H1 (cell line): ENCODE data around the gene LRRC17. TPM values are rescaled to one million over a fixed set of nuclear protein-coding genes. Genes with fewer than 3 reads are reported as not detected.

Experiments used
- CTCF ChIA-PET: fragments of 300-600 bp; sonication (Branson Sonifier 250); formaldehyde crosslinking; loops from one replicate; lab custom pipeline; 2021; ENCODE audit not compliant: partially characterized antibody; lab: Charles Lee
- POLR2A ChIA-PET: fragments of 300-600 bp; sonication (Branson Sonifier 250); formaldehyde crosslinking; loops from one replicate; lab custom pipeline; 2021; ENCODE audit warnings: inconsistent platforms; ENCODE audit not compliant: partially characterized antibody; lab: Charles Lee
- DNase-seq, 2 experiments: peaks; one replicate each; pipeline versions ENCODE4 v3.0.0 to v3.0.0-alpha.2; 2010 to 2022; ENCODE audit warnings: low spot score in 2 of 2, low read depth in 1 of 2, mixed read lengths in 1 of 2
- FAIRE-seq: peaks from 2 replicates; lab custom pipeline; 2011; peaks lifted over from hg19 to GRCh38; lab: Jason Lieb, UNC
- H2AFZ ChIP-seq: 2 replicates; pipeline ENCODE4 v1.8.1; 2012; ENCODE audit warnings: low read length, inconsistent platforms
- H2AK5ac ChIP-seq: 2 replicates; pipeline ENCODE4 v1.6.1; 2013; ENCODE audit warnings: low read depth, low read length
- H2BK120ac ChIP-seq: replicated peaks from 2 replicates; pipeline ENCODE3; 2013; ENCODE audit warnings: low read depth, low read length, inconsistent platforms
- H2BK12ac ChIP-seq: 2 replicates; pipeline ENCODE4 v1.6.1; 2013; ENCODE audit warnings: low read depth, low read length
- H2BK15ac ChIP-seq: 2 replicates; pipeline ENCODE4 v1.6.1; 2013; ENCODE audit warnings: low read length
- H2BK20ac ChIP-seq: 2 replicates; pipeline ENCODE4 v1.6.1; 2013; ENCODE audit warnings: low read length
- H2BK5ac ChIP-seq: 2 replicates; pipeline ENCODE4 v1.6.1; 2013; ENCODE audit warnings: low read depth, low read length
- H3K14ac ChIP-seq: 2 replicates; pipeline ENCODE4 v1.6.1; 2013; ENCODE audit warnings: inconsistent platforms; ENCODE audit not compliant: insufficient read length
- H3K18ac ChIP-seq: 2 replicates; pipeline ENCODE4 v1.6.1; 2013; ENCODE audit warnings: low read length; ENCODE audit errors: extremely low read depth
- H3K23ac ChIP-seq: 2 replicates; pipeline ENCODE4 v1.6.1; 2013; ENCODE audit warnings: inconsistent platforms; ENCODE audit not compliant: insufficient read length
- H3K23me2 ChIP-seq: 2 replicates; pipeline ENCODE4 v1.6.1; 2013; ENCODE audit warnings: low read depth, low read length
- H3K27ac ChIP-seq: 2 replicates; pipeline ENCODE4 v1.6.1; 2011; ENCODE audit warnings: low read depth, low read length, inconsistent platforms
- H3K27me3 ChIP-seq, 4 experiments: replicated peaks in 1 of 4; 1 replicate in 1 of 4; 2 replicates in 3 of 4; pipeline versions ENCODE4 v1.6.1 to v1.8.1; 2011 to 2013; ENCODE audit warnings: low read length in 3 of 4, mild to moderate bottlenecking in 3 of 4, inconsistent platforms in 2 of 4, mixed read lengths in 2 of 4, moderate library complexity in 1 of 4; ENCODE audit not compliant: control insufficient read depth in 3 of 4, insufficient read depth in 3 of 4; ENCODE audit errors: extremely low read depth in 1 of 4
- H3K36me3 ChIP-seq, 4 experiments: 2 replicates each; pipeline versions ENCODE4 v1.6.1 to v1.8.1; 2011 to 2013; ENCODE audit warnings: mild to moderate bottlenecking in 4 of 4, low read length in 3 of 4, moderate library complexity in 2 of 4, control low read depth in 1 of 4, inconsistent platforms in 1 of 4; ENCODE audit not compliant: insufficient read depth in 4 of 4, control insufficient read depth in 2 of 4
- H3K4ac ChIP-seq: replicated peaks from 2 replicates; pipeline ENCODE3; 2013; ENCODE audit warnings: low read length, low read depth, mixed read lengths, inconsistent platforms; ENCODE audit not compliant: insufficient read length
- H3K4me1 ChIP-seq, 4 experiments: replicated peaks in 1 of 4; 1 replicate in 1 of 4; 2 replicates in 3 of 4; pipeline versions ENCODE4 v1.6.1 to v1.8.1; 2011 to 2013; ENCODE audit warnings: low read length in 3 of 4, inconsistent platforms in 2 of 4, mixed read lengths in 1 of 4; ENCODE audit not compliant: insufficient read depth in 4 of 4, control insufficient read depth in 3 of 4
- H3K4me2 ChIP-seq, 2 experiments: 2 replicates each; pipeline versions ENCODE4 v1.6.1 to v1.8.1; 2011 to 2013; ENCODE audit warnings: low read depth in 2 of 2, low read length in 2 of 2, control low read depth in 1 of 2, inconsistent platforms in 1 of 2, mild to moderate bottlenecking in 1 of 2; ENCODE audit not compliant: insufficient read depth in 1 of 2
- H3K4me3 ChIP-seq, 4 experiments: fragments of 200-600, 300-600 bp in 1 of 4; sonication (generic), shearing (Covaris generic), sonication (Bioruptor Twin) in 1 of 4; 2 replicates each; pipeline versions ENCODE4 v1.5.1 to v1.8.1; 2011 to 2016; ENCODE audit warnings: low read length in 4 of 4, low read depth in 3 of 4, control low read depth in 2 of 4, inconsistent platforms in 2 of 4, mild to moderate bottlenecking in 2 of 4, mixed read lengths in 1 of 4, moderate library complexity in 1 of 4; ENCODE audit not compliant: insufficient read depth in 2 of 4; ENCODE audit errors: extremely low read depth in 1 of 4
- H3K56ac ChIP-seq: replicated peaks from 2 replicates; pipeline ENCODE3; 2013; ENCODE audit warnings: low read depth, mild to moderate bottlenecking, mixed read lengths, low read length, inconsistent platforms; ENCODE audit not compliant: insufficient read length
- H3K79me1 ChIP-seq: 2 replicates; pipeline ENCODE4 v1.6.1; 2013; ENCODE audit warnings: low read depth, low read length, control low read depth
- H3K79me2 ChIP-seq, 2 experiments: 2 replicates each; pipeline versions ENCODE4 v1.6.1 to v1.8.1; 2012 to 2013; ENCODE audit warnings: low read length in 2 of 2, mild to moderate bottlenecking in 2 of 2, inconsistent platforms in 1 of 2; ENCODE audit not compliant: insufficient read depth in 2 of 2, control insufficient read depth in 1 of 2
- H3K9ac ChIP-seq, 4 experiments: replicated peaks in 1 of 4; 1 replicate in 1 of 4; 2 replicates in 3 of 4; pipeline versions ENCODE4 v1.6.1 to v1.8.1; 2011 to 2013; ENCODE audit warnings: low read depth in 3 of 4, low read length in 3 of 4, control low read depth in 2 of 4, mild to moderate bottlenecking in 2 of 4, moderate library complexity in 2 of 4, inconsistent platforms in 1 of 4; ENCODE audit errors: extremely low read depth in 1 of 4
- H3K9me3 ChIP-seq, 2 experiments: 2 replicates each; pipeline versions ENCODE4 v1.6.1 to v1.8.1; 2012 to 2013; ENCODE audit warnings: mild to moderate bottlenecking in 2 of 2, moderate library complexity in 2 of 2, control low read depth in 1 of 2, inconsistent platforms in 1 of 2, low read depth in 1 of 2, low read length in 1 of 2, mixed read lengths in 1 of 2; ENCODE audit not compliant: insufficient read depth in 2 of 2
- H4K20me1 ChIP-seq, 2 experiments: replicated peaks in 1 of 2; 2 replicates each; pipeline versions ENCODE3 to v1.8.1; 2011 to 2013; ENCODE audit warnings: inconsistent platforms in 2 of 2, low read length in 2 of 2, mild to moderate bottlenecking in 1 of 2; ENCODE audit not compliant: insufficient read depth in 2 of 2, control insufficient read depth in 1 of 2
- H4K5ac ChIP-seq: 2 replicates; pipeline ENCODE4 v1.6.1; 2013; ENCODE audit warnings: low read length, low read depth, mixed read lengths, inconsistent platforms; ENCODE audit not compliant: insufficient read length
- H4K8ac ChIP-seq: 2 replicates; pipeline ENCODE4 v1.8.0; 2013; ENCODE audit warnings: mild to moderate bottlenecking, moderate library complexity, low read length, inconsistent platforms; ENCODE audit not compliant: insufficient read depth; ENCODE audit errors: extremely low read depth
- H4K91ac ChIP-seq: replicated peaks from 2 replicates; pipeline ENCODE3; 2013; ENCODE audit warnings: low read length, mixed read lengths, inconsistent platforms; ENCODE audit not compliant: insufficient read length
- ATF3 ChIP-seq: IDR thresholded peaks from 2 replicates; pipeline ENCODE4 v1.6.1; 2011; ENCODE audit warnings: low read depth, mild to moderate bottlenecking, low read length; ENCODE audit not compliant: insufficient read depth
- EP300 ChIP-seq, 2 experiments: IDR thresholded peaks; 1 replicate in 1 of 2; 2 replicates in 1 of 2; pipeline ENCODE4 v1.6.1; 2011 to 2012; ENCODE audit warnings: low read depth in 2 of 2, low read length in 2 of 2, mild to moderate bottlenecking in 2 of 2, borderline replicate concordance in 1 of 2, inconsistent platforms in 1 of 2, moderate library complexity in 1 of 2
- NANOG ChIP-seq: IDR thresholded peaks from 2 replicates; pipeline ENCODE4 v1.6.1; 2011; ENCODE audit warnings: low read length, low read depth, mild to moderate bottlenecking, inconsistent platforms; ENCODE audit not compliant: insufficient read depth, poor library complexity, severe bottlenecking
- NRF1 ChIP-seq: IDR thresholded peaks from 2 replicates; pipeline ENCODE4 v1.6.1; 2011; ENCODE audit warnings: mild to moderate bottlenecking, low read depth, low read length, improper control_type of control experiment
- POLR2A ChIP-seq, 2 experiments: IDR thresholded peaks; 1 replicate in 1 of 2; 2 replicates in 1 of 2; pipeline ENCODE4 v1.6.1; 2011; ENCODE audit warnings: low read depth in 2 of 2, low read length in 2 of 2, mild to moderate bottlenecking in 2 of 2; ENCODE audit errors: control extremely low read depth in 1 of 2
- RAD21 ChIP-seq, 2 experiments: IDR thresholded peaks in 1 of 2; conservative IDR thresholded peaks in 1 of 2; 2 replicates each; pipeline ENCODE4 v1.6.1; 2011; ENCODE audit warnings: low read depth in 2 of 2, low read length in 2 of 2, improper control_type of control experiment in 1 of 2, inconsistent platforms in 1 of 2, mild to moderate bottlenecking in 1 of 2, moderate library complexity in 1 of 2
- SUZ12 ChIP-seq: fragments of 200-600 bp; sonication (generic); IDR thresholded peaks from 2 replicates; pipeline ENCODE4 v1.6.1; 2012; ENCODE audit warnings: mild to moderate bottlenecking, inconsistent platforms, low read length, moderate library complexity, mixed read lengths
- TAF1 ChIP-seq: IDR thresholded peaks from 2 replicates; pipeline ENCODE4 v1.6.1; 2011; ENCODE audit warnings: mild to moderate bottlenecking, low read depth, low read length
- TCF12 ChIP-seq: IDR thresholded peaks from 2 replicates; pipeline ENCODE4 v1.6.1; 2011; ENCODE audit warnings: low read depth, mild to moderate bottlenecking, low read length
- WGBS, 2 experiments: shearing (Covaris generic) in 1 of 2; methylation state at CpG; one replicate each; pipeline versions ENCODE4 v1.1.6 to v1.1.7; 2013 to 2015; ENCODE audit warnings: low lambda C conversion rate in 2 of 2, mixed read lengths in 2 of 2, inconsistent platforms in 1 of 2, low coverage in 1 of 2, missing lambda C conversion rate in 1 of 2; ENCODE audit not compliant: insufficient replicate concordance in 2 of 2, insufficient coverage in 1 of 2, insufficient read length in 1 of 2; ENCODE audit errors: extremely low coverage in 1 of 2, missing lambda C conversion rate in 1 of 2; 5-methylcytosine and 5-hydroxymethylcytosine counted together
- polyA plus RNA-seq, 7 experiments: library from polyadenylated mRNA; depleted of rRNA in 3 of 7; stranded (reverse) in 5 of 7; unstranded in 2 of 7; fragments of >200 nt in 5 of 7; fragments of 200-250 nt in 2 of 7; gene quantifications; 1 replicate in 5 of 7; 2 replicates in 1 of 7; 4 replicates in 1 of 7; pipeline versions ENCODE4 v1.2.1 to v1.2.3, GENCODE V29; 2011 to 2013; ENCODE audit warnings: missing spikeins in 2 of 7, mixed read lengths in 2 of 7
- total RNA-seq: library from RNA; stranded (reverse); fragmentation: NEBNext Ultra II Directional; extraction: Animal tissue kit (Norgen Biotek cat#: 25700); gene quantifications from 2 replicates; pipeline ENCODE4 v1.2.1, GENCODE V29; 2021

Gene LRRC17
- total and polyA plus RNA-seq, 2 of the 8 experiments (the other 6 are each of a cell fraction or from before 2014, with no cell fraction given), result 3.0 TPM

GRCh38 chr7:102934701-102935100, 21.9 kb downstream of the LRRC17 start:
- H3K36me3 ChIP-seq, result no peaks in the 10 kb centered on the region
- peak overlapping the region; percentile 32 to 43; a peak in 3 of 4 replicates for H3K4me2 ChIP-seq
- no peak overlapping the region for H3K23ac ChIP-seq
- H2AK5ac ChIP-seq, result no peak overlapping the region
- H2BK15ac ChIP-seq, result no peak overlapping the region
- H3K9ac ChIP-seq, result no peak overlapping the region
- no peak overlapping the region; the same call in 1 of the 2 replicates for H3K18ac ChIP-seq
- H3K4me1 ChIP-seq, result peaks cover 8 to 32% (median 27%) of the 10 kb centered on the region in 4 experiments
- H3K27ac ChIP-seq, result 0 out of 2 replicates have a peak overlapping the region, but pooled peaks have one; percentile 44
- no peaks in the 10 kb centered on the region for H3K27me3 ChIP-seq
- H2AFZ ChIP-seq, result no peak overlapping the region
- H2BK12ac ChIP-seq, result no peak overlapping the region; the same call in 1 of the 2 replicates
- no peak overlapping the region for H4K91ac ChIP-seq
- no peaks in the 10 kb centered on the region for H3K79me2 ChIP-seq
- H2BK20ac ChIP-seq, result no peak overlapping the region
- no peak for DNase-seq
- no peak overlapping the region for H3K56ac ChIP-seq
- no peaks in the 10 kb centered on the region for H3K23me2 ChIP-seq
- no peak overlapping the region for H3K14ac ChIP-seq
- no peak overlapping the region for H2BK5ac ChIP-seq
- peak; percentile 68 for FAIRE-seq
- peak overlapping the region in 1 of 4 experiments; percentile 33; a peak in 1 of 8 replicates for H3K4me3 ChIP-seq
- H2BK120ac ChIP-seq, result no peak overlapping the region
- 20% methylated on average over 3 of the region's 3 CpGs; no CpG with 5 or more reads in 1 of the 2 experiments for WGBS, 2 experiments
- CTCF ChIA-PET, result interaction anchor here (1.5 to 1.6 kb wide), 2 partner anchors 11 to 20 kb away, joined by 4 to 5 read pairs; no protein-coding TSS in a partner anchor
- no peaks in the 10 kb centered on the region for H4K20me1 ChIP-seq
- no peak overlapping the region for H4K8ac ChIP-seq
- POLR2A ChIA-PET, result interaction anchor here (1.9 kb wide), 1 partner anchor 10 kb away, joined by 8 read pairs; no protein-coding TSS in a partner anchor
- H3K4ac ChIP-seq, result no peak overlapping the region
- H3K79me1 ChIP-seq, result no peaks in the 10 kb centered on the region
- H4K5ac ChIP-seq, result no peak overlapping the region
- H3K9me3 ChIP-seq, result no peaks in the 10 kb centered on the region
- no peak for TF ChIP-seq POLR2A (IDR thresholded peaks at IDR 0.05; ENCODE audit: control extremely low read depth in 1 of 2, low read depth in 2 of 2, low read length in 2 of 2)
- TF ChIP-seq NRF1, result no peak
- no peak for TF ChIP-seq SUZ12
- TF ChIP-seq NANOG, result no peak
- TF ChIP-seq EP300 (IDR thresholded peaks at IDR 0.05; ENCODE audit: borderline replicate concordance in 1 of 2, low read depth in 2 of 2, low read length in 2 of 2), result peak in 1 of 2 experiments; percentile 19; a peak in 1 of 3 replicates
- TF ChIP-seq ATF3, result no peak
- TF ChIP-seq TAF1, result no peak
- no peak for TF ChIP-seq RAD21 (IDR thresholded peaks at IDR 0.05 in 1 of 2, conservative IDR thresholded peaks at IDR 0.05 in 1 of 2; ENCODE audit: low read depth in 2 of 2, low read length in 2 of 2)
- TF ChIP-seq TCF12, result no peak
